ENCODE data around the gene FNBP1L. TPM values are rescaled to one million over a fixed set of nuclear protein-coding genes. Genes with fewer than 3 reads are reported as not detected.

Gene FNBP1L
- total RNA-seq, 1 experiment from 2014 or later = 119 TPM

- Histone ChIP-seq H4K20me1 (ENCODE audit: control insufficient read depth, insufficient read depth, insufficient read length) (no peaks in the 10 kb centered on the region), H3K4ac (ENCODE audit: low read depth, low read length) (no peak overlapping the region), H3K4me1 (ENCODE audit: insufficient read depth, low read length) (peaks cover under 1% of the 10 kb centered on the region; the same call in 1 of the 2 replicates), H3T11ph (ENCODE audit: low read length) (no peak overlapping the region), H3K9ac (ENCODE audit: extremely low read depth, insufficient read length, low read length) (no peak overlapping the region), H2AK5ac (ENCODE audit: insufficient read length, low read length) (no peak overlapping the region), H3K18ac (ENCODE audit: insufficient read length, low read depth, low read length) (no peak overlapping the region), H2BK5ac (ENCODE audit: insufficient read length, low read length) (no peak overlapping the region), H2BK20ac (ENCODE audit: low read depth, low read length, poor library complexity, severe bottlenecking) (no peak overlapping the region), H4K5ac (ENCODE audit: insufficient read length, low read depth, low read length) (no peak overlapping the region), H4K91ac (ENCODE audit: insufficient read length, low read depth, low read length) (no peak overlapping the region), H3K27me3 (ENCODE audit: insufficient read depth, low read length) (no peaks in the 10 kb centered on the region), H3K27ac (ENCODE audit: insufficient read length, low read depth, low read length) (no peak overlapping the region), H3K79me2 (ENCODE audit: insufficient read depth, low read length) (no peaks in the 10 kb centered on the region), H2BK15ac (ENCODE audit: low read depth, low read length) (no peak overlapping the region), H3K23ac (ENCODE audit: insufficient read length, low read depth, low read length) (no peak overlapping the region), H3K9me3 (ENCODE audit: control insufficient read depth, low read depth, low read length) (no peaks in the 10 kb centered on the region), H3K56ac (ENCODE audit: insufficient read length, low read depth, low read length) (no peak overlapping the region), H2AFZ (ENCODE audit: low read length) (no peak overlapping the region), H2BK120ac (ENCODE audit: low read depth, low read length, poor library complexity, severe bottlenecking) (no peak overlapping the region), H3K23me2 (ENCODE audit: insufficient read length, low read depth, low read length, poor library complexity, severe bottlenecking) (no peaks in the 10 kb centered on the region), H2BK12ac (ENCODE audit: insufficient read length, low read depth, low read length) (no peak overlapping the region), H3K79me1 (ENCODE audit: insufficient read depth, low read depth, low read length, poor library complexity, severe bottlenecking) (no peaks in the 10 kb centered on the region), H3K14ac (ENCODE audit: insufficient read depth, low read length) (no peak overlapping the region), H3K4me2 (ENCODE audit: insufficient read depth, insufficient read length, low read length) (no peak overlapping the region), H4K8ac (replicated peaks; ENCODE audit: insufficient read length, low read depth, low read length) (no peak overlapping the region)
- Mint-ChIP-seq H3K36me3 (ENCODE audit: insufficient read depth in 1 of 3, low read depth in 3 of 3) (peaks cover 0 to 21% (median 1%) of the 10 kb centered on the region in 3 experiments; a peak in 4 of 7 replicates), H3K27ac (no peak overlapping the region), H3K27me3 (ENCODE audit: low read depth) (no peaks in the 10 kb centered on the region), H3K4me1 (peaks cover 0 to 12% of the 10 kb centered on the region in 2 experiments; a peak in 2 of 4 replicates), H3K9me3 (peaks cover 3 to 12% of the 10 kb centered on the region in 2 experiments; a peak in 3 of 5 replicates), H3K4me3 (no peak overlapping the region)
- no peak for TF ChIP-seq CTCF (conservative IDR thresholded peaks at IDR 0.05)
- no CpG with 5 or more reads among the region's 2 CpGs for WGBS (ENCODE audit: extremely low coverage, insufficient read length, low lambda C conversion rate)
- no peak for DNase-seq
Measured at GRCh38 chr1:93420400-93420799, 27.5 kb upstream of the FNBP1L start.
